Ramos (cell line): ENCODE results near the gene CCDC187.

ENCODE experiments used
- in situ Hi-C: fragments of 300-500 bp; cut with MboI; formaldehyde crosslinking; loops from one replicate; pipeline ENCODE4 v1.14.3; 2022; ENCODE audit warnings: low sequenced_read_pairs; ENCODE audit not compliant: unreplicated experiment

Gene CCDC187

DNA sequence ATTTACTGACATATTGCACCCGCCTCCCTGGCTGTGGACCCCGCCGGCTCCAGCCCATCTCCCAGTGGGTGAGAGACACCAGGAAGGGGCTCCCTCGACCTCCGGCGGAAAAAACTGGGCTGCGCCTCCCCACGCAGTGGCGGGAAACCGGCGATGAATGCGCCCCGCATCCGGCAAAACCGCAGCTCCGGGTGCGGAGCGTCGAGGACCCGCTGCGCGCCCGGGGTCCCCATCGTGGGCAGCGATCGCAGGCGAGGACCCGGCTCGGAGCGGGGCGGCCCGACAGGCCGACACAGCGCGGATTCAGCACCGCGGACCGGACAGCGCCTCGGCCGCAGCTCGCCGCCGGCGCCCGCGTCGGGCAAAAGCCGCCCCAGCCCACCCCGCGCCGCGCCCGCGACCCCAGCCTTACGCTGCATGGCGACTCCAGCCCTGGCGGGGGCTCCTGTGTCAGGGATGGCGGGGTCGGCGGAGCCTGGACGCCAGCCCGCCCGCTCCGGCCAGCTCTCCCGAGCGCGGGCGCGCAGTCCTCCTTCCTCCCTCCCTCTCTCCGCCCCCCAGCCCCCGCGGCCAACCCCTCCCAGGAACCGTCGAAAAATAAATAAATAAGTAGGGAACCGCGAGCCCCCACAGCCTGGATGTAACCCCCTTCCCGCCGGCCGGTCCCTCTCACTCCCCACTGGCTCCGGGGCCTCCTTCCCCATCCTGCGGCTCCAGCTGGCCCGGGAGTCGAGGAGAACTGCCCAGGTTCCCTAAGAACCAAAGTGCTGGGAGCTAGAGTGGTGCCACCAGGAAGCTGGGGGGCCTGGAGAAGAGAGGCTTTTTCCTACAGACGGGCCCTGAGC, 102.1 kb downstream of the CCDC187 start:
- in situ Hi-C loops = no loop called here

DNA sequence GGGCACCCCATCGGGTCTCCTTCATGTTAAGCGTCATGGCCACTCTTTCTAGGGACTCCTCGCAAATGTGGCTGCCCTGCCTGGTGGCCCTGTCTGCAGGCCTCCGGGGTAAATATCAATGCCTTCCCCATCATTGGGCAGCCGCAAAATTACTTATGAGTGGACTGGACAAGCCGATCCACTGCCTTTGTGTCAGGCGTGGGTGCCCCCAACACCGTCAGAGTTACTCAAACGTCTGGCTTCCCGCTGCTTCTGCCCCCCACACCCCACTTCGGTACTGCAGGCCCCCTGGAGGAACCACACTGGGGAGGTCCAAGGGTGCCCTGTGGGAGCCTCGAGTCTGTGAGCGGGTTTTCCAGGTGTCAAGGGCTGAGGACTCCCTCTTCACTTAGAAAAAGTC, 102.7 kb downstream of the CCDC187 start:
- in situ Hi-C loops = no loop called here

DNA sequence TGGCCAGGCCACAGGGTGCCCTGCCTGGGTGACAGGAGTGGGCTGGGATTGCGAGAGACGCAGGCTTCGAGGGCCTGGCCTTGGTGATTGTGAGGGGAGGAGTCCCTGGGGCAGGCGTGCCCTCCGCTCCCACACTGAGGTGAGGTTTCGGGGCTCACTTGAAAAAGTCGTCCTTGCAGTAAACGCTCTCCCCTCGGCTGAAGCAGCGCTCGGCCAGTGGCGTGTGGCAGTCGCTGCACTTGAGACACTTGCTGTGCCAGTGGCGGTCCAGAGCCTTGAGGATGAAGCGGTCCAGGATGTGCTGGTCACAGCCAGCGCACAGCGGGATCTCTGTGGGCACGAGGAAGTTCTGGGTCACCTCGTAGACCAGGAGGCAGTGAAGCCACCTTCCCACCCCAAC, 103.5 kb downstream of the CCDC187 start:
- in situ Hi-C loops = no loop called here
